MV-4-11 (cell line): ENCODE data around the gene TC2N.
"Not testable (repeated sequence)": the region's sequence is repeated elsewhere in the genome, so short reads cannot be mapped to it uniquely, and the experiment has no call there.

Experiments used
- DNase-seq: peaks from one replicate; lab custom pipeline; 2025; lab: John Stamatoyannopoulos, UW

The TC2N gene

DNA sequence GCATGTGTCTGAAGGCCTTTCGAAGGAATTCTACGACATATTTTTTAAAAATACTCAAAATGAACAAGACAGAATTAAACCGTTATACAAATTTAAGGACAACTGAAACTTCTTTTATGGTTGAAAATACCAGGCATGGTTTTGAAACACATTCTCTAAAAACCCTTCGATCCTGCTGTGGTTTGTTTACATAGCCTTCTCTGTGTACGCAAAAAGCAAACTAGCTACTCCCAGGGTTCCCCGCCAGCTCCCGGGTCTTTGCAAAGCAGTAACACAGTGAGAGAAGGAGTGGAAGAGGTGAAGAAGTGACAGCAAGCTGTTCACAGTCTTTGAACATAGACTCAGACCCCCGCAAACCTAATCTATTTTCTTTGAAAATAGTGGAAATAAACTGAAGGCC, 2.2 kb upstream of the TC2N start:
- DNase-seq: no peak

DNA sequence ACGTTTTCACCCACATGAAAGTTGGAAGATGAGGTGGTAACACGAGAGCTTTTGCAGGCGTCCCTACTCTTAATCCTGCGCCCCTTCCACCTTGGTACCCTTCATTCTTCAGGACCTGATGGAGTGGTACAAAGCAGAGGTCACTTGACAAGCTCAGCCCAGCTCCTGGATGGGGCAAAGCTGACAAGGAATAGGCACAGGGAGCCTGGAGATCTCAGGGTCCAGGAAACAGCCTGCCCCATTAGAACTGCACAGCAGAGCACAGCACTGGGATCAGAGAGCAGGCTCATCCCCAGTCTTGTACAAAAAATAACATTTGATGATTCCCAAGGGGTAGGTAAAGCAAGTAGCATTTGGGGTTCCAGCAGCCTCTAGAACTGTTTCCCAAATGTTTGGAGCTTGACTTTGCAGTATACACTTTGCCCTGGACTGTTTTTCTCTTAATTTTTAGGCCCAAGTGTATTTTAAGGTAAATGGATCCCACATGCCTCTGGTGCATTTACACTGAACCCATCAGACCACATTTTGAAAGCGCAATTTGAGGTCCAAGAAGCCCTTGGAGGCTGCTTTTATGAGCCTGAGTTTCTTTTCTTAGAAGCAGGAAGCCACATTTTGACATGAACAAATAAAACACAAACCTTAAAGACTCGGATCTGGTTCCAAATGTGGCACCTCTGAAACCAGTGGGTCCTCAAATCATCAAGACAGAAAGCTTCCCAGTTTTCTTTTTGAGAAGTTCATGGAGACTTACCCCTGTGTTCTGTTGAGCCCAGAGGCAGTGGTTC, 633 bp downstream of the TC2N start:
- no peak for DNase-seq

DNA sequence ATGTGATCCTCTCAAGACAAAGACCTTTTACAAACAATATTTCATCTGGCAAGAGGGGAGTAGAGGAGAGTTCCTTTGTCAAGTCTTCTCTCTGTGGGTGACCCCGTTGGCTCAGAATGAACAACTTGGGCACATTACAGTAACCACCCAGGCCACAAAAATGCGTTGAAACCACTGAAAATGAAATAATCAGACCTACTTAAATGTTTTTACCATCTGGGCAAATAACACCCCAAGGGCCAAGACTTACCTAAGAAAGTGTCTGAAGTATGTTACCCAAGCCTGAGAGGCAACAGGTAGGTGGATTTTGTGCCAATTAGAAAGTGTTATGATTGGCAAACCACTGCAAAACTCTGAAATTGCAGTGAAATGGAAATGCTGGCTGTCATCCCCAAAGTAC, 1.3 kb downstream of the TC2N start:
- DNase-seq: peak; percentile 35

DNA sequence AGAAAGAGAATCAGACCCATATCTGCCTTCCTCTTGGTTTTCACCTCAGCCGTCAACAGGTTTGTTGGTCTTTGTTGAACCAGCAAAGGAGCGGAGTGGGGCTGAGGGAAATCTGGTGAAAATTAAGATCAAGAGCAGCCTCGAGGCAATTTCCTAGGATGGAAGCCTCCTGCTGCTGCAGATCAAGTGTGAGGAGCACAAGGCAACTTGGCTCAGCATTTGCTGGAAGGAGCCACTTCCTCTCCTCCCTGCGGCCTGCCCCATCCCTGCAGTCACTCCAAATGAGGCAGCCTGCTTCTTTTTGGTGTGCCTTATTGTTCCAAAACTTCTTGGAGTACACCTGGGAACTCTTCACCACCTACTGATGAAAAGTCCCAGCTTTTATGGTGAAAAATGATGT, 4.9 kb downstream of the TC2N start:
- DNase-seq: no peak

DNA sequence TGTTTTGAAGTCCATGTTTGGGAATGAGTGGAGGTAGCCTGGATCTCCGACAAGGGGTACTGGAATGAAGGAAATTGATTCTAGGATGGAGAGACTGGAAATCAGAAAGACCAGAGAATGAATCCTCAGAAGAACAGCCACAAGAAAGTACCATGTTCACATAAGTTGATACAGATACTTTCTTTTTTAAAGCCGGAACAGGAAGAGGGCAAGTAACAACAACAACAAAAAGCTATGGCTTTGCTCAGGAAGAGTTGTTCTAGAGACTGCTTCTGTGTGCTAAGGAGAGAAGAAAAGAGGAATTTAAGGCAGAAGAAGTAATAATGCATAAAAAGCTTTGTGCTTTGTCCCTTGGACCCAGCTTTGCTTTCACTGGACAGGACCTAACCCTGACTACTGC, 6.2 kb downstream of the TC2N start:
- DNase-seq: no peak

GRCh38 chr14:91860238-91860637, 7.1 kb downstream of the TC2N start:
- DNase-seq: no peak

- DNase-seq: peak; percentile 32
Measured at GRCh38 chr14:91858536-91859275, 8.6 kb downstream of the TC2N start.

- DNase-seq: no peak
Measured at GRCh38 chr14:91857614-91858013, 9.7 kb downstream of the TC2N start.

DNA sequence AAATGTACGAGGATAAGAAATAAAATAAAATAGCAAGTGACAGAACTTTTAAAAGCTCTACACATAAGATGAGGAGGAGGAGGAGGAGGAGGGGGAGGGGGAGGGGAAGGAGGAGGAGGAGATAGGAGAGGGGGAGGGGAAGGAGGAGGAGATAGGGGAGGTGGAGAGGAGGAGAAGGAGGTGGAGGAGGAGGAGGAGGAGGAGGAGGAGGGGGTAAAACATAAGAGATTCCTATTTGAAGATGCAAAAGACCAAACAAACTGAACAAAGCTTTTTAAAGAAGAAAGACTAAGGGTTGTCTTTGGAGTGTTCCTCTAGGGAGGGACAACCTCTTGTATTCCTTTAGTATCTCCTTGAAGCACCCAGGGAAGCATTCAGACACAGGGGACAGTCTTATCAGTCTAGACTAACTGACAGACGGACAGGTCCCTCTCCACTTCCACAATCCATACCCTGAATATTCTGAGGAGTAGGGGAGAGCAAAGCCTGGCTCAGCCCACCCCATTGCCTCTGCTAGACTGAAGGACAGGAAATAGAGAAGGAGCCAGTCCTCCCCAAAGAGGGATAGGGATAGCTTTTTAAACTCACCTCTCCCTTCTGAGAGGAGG, 12.9 kb downstream of the TC2N start:
- no peak for DNase-seq

GRCh38 chr14:91851563-91851962, 15.8 kb downstream of the TC2N start:
- DNase-seq: no peak

GRCh38 chr14:91848504-91849001, 18.8 kb downstream of the TC2N start:
- no peak for DNase-seq

DNA sequence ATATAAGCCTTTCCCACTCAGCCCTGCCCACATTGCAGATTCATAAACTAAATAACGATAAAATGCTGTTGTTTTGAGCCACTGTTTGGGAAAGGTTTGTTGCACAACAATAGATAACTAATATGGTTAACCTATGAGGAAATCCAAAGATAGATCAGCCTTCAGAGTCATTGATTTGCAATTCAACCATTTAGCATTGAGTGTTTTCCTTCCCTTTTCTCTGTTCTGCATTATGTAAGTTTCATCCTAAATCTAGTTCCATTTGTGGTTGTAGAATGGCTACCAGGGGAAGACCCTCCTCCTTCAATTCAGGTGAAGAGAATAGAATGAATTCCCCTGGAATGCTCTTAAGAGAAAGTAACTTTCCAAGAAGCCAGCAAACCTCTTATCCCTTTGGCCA, 19.6 kb downstream of the TC2N start:
- no peak for DNase-seq

DNA sequence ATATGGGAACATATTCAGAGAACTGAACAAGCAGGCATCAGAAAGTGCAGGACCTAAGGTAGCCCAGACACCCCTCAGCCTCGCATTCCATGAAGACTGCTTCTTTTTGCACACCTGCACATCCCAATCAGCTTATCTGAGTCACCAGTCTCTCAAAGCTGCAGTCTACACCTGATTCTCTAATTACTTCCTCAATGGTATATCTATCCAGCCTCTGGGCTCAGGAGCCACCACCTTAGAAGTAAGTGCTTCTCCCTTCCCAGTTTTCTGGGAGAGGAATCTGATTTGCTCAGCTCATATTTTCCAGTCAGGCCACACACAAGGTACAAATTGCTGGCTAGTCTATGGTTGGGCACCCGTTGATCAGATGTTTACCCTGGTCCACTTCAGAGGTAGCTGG, 21.7 kb downstream of the TC2N start:
- no peak for DNase-seq

DNA sequence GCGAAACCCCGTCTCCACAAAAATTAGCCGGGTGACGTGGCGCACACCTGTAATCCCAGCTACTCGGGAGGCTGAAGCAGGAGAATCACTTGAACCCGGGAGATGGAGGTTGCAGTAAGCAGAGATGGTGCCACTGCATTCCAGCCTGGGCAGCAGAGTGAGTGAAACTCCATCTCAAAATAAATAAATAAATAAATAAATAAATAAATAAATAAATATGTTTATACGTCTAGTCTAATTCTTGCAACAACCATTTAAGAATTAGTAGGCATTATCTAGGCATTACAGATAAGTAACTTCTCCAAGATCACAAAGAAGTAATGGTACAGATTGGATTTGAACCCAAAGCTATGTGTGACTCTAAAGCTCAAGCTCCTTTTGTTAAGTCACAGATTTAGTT, 22.3 kb downstream of the TC2N start:
- not testable (repeated sequence) for DNase-seq

- no peak for DNase-seq
Measured at GRCh38 chr14:91844029-91844428, 23.3 kb downstream of the TC2N start.

DNA sequence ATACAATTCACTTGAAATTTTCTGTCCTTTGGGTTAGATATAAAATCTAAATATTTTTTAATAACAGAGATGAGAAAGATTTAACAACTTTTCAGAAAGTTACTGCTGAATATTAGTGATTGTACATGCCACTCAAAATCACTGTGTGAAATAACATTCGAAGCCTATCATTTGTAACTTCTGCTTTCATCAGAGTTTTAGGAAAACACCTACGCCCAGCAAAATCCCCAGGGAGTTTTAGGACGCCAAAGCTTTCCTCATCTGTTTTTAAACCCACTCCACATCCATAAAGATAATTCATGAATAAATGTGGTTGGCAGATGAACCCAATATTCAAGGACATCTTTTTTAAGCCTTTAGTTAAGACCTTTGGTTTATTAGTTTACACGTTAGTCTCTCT, 23.9 kb downstream of the TC2N start:
- DNase-seq: no peak

DNA sequence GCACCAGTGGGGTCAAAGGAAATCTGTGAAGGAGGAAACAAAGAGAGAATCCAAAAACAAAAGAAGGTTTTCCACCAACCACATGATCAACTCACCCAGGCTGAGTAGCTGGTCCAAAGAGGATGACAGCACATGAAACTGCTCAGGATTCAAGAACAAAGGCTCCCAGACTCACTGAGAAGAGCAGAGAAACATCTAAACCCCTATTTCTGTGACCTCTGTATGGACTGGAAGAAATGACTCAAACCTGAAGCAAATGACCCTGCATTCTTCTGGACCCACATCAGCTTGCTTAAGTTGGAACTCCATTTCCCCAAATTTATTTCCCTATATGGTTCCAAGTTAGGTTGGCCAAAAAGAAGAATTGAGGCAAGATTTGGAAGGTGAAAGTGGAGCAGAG, 26.3 kb downstream of the TC2N start:
- no peak for DNase-seq

GRCh38 chr14:91839749-91840148, 27.6 kb downstream of the TC2N start:
- DNase-seq: no peak

DNA sequence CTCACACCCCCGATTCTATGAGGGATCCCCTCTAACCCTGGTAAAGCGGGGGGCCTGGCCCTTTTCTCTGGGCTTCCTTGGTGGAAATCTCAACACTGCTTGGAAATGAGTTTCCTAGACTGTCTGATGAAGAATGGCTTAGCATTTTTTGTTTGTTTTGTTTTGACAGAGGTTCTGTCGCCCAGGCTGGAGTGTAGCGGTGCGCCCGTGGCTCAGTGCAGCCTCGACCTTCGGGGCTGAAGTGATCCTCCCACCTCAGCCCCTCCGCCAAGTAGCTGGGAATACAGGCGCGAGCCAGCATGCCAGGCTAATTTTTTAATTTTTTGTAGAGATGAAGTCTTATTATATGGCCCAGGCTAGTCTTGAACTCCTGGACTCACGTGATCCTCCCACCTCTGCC, 30.3 kb downstream of the TC2N start:
- no peak for DNase-seq

GRCh38 chr14:91835920-91836843, 31.2 kb downstream of the TC2N start:
- no peak for DNase-seq

- DNase-seq: no peak
Measured at GRCh38 chr14:91835197-91835919, 32.0 kb downstream of the TC2N start.
